Suppressor macrophage treated with lipopolysaccharide for 4 hours (primary cell): ENCODE data around the gene RCCD1.
"Not testable (repeated sequence)": the region's sequence is repeated elsewhere in the genome, so short reads cannot be mapped to it uniquely, and the experiment has no call there.

Experiments
- DNase-seq: peaks from one replicate; pipeline ENCODE4 v3.0.0-alpha.2; 2020

RCCD1 gene

DNA sequence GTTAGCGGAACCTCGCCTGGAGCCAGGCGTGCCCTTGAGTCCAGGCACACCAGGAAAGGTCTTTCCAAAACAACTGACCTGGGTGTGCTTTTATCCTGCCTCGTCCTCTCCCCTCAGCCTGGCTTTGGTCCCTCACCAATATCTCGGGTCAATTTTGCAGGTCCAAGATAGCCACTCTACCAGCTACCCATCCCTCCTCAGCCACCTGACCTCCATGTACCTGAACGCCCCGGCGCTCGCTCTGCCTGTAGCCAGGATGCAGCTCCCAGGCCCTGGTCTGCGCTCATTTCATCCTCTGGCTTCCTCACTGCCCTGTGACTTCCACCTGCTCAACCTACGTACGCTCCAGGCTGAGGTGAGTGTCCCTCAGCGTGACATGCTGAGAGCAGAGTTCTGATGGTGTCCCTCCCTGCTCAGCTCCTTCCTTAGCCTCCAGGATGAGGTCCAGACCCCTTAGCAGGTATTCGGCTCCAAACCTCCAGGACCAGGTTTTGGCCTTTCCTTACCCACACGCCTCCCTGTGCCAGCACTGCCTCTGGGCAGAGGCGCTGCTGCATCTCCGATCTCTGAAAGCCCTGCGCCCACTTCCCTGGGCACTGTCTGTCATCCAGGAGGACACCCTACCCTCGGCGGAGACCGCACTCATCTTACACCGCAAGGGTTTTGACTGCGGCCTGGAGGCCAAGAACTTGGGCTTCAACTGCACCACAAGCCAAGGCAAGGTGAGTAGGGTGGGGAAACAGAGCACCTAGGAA lies 36.5 kb upstream of the RCCD1 start:
- no peak for DNase-seq

DNA sequence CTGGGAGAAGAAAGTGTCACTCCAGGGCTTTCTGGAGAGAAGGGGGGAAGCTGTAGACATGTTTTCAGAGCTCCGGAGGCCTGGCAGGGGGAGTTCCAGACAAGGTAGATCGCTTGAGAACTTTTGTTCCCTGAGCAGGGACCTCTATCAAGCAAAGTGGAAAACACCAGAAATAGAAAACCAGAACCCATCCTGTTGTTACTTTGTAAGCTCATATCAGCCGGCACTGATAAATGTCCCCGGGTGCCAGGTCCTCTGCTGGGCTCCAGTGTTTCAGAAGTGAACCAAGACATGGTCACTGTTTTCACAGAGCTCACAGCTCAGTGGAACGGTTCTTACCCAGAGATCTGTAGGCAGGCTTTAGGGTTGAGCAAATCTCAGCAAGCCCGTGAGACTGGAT lies 35.8 kb upstream of the RCCD1 start:
- DNase-seq = no peak

DNA sequence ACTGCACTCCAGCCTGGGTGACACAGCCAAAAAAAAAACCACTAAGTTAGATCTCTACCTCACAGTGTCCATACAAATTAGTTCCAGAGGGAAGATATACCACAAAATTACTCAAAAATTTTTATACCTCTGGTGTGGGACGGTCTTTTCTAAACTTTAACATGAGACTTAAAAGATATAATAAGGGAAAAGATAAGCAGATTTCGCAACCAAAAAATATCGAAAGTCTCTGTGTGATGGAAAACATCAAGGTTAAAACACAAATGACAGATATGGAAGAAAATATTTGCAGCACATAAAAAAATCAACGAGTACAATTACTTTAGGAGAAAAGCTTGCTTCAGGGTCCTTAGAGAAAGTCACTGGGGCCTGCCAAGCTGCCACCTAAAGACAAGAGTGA lies 32.8 kb upstream of the RCCD1 start:
- DNase-seq = no peak

DNA sequence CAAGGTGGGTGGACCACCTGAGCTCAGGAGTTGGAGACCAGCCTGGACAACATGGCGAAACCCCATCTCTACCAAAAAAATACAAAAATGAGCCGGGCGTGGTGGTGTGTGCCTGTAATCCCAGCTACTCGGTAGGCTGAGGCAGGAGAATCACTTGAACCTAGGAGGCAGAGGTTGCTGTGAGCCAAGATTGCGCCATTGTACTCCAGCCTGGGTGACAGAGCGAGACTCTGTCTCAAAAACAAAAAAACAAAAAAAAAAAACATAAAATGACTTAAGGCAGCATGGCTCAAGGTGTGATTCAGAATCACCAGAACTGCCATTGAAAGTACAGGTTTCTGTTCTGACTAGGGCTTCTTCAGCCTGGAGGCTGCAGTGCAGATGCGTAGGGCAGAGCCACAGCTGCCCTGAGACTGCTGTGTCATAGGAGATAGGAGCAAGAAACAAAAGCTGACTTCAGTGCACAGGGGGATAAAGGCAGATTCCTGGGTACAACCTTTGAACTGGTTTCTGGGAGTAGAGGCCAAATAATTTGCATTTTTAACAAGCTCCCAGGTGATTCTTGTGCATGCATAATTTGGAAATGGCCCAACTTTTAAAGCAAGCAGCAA lies 31.9 kb upstream of the RCCD1 start:
- DNase-seq = not testable (repeated sequence)

DNA sequence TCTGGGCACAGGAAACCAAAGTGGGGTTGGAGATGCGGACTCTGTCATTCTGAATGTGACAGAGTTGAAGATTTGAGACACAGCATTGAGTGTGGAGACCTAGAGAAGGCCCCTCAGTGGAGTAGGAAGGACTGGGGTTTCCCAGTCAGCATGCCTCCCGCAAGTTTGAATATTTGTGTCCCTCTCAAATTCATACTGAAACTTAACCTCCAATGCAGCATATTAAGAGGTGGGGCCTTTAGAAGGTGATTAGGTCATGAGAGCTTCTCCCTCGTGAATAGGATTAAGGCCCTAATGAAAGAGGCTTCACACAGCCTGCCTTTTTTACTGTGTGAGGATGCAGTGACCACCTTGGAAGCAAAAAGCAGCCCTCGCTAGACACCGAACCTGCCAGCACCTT lies 30.3 kb upstream of the RCCD1 start:
- no peak for DNase-seq

DNA sequence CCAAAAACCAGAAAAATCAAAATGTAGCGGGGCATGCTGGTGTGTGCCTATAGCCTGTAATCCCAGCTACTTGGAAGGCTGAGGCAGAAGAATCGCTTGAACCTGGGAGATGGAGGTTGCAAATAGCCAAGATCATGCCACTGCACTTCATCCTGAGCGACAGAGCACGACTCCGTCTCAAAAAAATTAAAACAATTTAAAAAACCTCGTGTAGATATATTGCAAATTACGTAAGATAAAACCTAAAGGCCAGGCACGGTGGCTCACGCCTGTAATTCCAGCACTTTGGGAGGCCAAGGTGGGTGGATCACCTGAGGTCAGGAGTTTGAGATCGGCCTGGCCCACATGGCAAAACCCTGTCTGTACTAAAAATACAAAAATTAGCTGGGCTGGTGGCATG lies 27.9 kb upstream of the RCCD1 start:
- not testable (repeated sequence) for DNase-seq

DNA sequence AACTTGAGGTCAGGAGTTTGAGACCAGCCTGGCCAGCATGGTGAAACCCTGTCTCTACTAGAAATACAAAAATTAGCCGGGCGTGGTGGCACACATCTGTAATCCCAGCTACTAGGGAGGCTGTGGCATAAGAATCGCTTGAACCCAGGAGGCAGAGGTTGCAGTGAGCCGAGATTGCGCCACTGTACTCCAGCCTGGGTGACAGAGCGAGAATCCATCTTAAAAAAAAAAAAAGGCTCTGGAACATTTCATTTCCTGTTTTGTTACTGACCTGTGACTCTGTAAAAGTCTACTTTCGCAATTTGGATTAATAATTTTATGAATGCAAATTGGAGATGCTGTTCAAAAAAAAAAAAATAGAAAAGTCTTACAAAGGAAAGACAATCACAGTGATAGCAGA lies 26.6 kb upstream of the RCCD1 start:
- DNase-seq = peak; percentile 61

DNA sequence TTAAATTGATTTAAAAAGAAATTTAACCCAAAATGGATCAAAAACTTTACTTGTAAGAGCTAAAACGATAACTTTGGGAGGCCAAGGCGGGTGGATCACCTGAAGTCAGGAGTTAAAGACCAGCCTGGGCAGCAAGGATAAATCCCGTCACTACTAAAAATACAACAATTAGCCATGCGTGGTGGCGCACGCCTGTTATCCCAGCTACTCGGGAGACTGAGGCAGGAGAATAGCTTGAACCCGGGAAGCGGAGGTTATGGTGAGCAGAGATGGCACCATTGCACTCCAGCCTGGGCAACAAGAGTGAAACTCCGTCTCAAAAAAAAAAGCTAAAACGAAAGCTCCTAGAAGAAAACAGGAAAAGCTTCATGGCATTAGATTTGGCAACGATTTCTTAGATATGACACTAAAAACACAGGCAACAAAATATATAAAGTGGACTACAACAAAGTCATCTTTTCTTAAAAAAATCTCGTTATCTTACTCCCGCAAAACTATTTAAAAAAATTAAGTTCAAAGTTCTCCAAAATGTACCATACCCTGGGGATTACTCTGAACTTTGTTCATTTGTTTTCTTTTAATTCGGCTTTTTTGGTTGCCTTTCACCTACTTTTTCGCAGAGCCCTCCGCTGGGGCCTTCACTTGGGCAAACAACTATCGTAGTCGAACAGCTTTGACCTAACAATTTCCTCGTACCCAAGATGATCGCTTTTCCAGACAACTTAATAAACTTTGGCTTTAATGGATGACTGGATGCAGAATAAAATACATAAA lies 25.3 kb upstream of the RCCD1 start:
- peak; percentile 63 for DNase-seq

DNA sequence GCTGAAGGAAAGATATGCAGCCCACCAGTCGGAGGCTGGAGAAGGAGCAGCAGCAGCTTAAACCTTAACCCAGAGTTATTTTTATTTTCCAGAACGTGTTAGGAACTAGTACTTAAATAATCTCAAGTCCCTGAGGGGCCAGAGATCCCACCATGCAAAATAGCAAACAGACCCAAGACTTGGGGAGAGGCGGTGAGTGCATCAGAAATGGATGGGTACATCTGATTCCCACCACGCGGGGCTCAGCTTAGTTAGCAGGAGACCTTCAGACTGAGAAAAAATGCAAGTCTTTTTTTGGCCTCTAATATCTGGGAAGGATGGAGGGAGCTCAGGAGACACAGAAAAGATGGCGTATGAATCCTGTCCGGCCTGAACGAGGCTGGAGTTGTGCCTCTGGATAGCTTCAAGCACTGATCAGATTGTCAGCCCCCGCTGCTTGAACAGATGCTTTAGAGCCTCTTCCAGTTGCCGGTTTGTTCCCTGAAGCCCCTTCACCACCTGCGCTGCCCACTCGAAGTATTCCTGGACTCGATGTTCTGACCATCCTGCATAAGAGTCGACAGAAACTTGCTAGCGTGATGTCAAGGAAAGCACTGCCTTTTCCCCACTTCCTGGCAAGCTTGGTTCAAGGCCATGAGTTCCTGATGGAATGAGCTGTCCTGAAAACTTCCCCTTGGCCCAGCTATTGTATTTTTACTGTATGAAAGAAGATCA lies 23.7 kb upstream of the RCCD1 start:
- DNase-seq = peak; percentile 52

DNA sequence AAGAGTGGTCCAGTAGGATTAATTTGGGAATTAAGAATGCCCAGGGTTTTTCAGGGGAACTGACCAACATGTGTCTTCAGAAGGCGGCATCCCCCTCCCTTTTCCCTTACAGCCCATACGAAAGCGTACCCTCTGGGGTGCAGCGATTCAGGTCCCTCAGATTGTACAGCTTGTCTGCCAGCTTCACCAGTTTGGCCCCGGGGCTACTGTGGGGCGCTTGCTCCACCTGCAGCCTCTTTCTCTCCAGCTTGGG lies 23.2 kb upstream of the RCCD1 start:
- no peak for DNase-seq

DNA sequence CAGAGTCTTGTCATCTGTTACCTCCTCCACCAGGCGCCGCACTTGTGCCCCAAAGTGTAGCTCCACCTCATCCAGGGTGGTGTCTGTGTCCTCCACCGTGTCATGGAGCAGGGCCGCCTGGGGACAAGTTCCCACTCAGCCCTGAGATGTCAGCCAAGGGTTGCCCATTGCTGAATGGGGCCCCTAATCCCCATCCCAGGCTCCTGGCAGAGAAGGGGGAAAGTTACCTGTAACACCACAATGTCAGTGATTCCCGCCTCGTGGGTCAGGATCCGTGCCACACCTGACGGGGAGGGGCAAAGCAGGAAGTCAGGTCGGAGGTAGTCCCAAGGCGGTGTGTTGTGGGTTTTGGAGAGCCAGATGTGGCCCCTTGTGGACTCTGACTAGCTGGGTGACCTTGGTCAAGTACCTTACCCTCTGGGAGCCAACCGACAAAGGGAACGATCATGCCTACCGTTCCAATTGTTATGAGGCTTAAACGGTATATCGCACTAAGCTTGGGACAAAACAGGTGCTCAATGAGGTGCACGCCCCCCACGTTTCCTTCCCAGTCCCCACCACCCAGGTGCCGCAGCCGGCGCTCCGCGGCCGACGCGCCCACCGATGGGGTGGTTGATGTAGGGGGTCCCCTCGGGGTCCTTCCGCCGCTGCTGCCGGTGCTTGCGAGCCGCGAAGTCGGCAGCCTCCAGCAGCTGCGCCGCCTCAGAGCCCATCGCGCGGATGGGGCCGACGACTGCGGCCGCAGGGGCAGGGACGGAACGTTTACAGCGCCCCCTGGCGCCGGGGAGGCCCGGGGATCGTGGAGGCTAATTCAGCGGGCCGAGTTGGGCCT lies 22.6 kb upstream of the RCCD1 start, which contains the start of gene HDDC3:
HDDC3 (minus strand) TSS at position 722 of the 832 bp plus-strand sequence; CDS start at position 713, 9 bp downstream.
- peak; percentile 94 for DNase-seq

DNA sequence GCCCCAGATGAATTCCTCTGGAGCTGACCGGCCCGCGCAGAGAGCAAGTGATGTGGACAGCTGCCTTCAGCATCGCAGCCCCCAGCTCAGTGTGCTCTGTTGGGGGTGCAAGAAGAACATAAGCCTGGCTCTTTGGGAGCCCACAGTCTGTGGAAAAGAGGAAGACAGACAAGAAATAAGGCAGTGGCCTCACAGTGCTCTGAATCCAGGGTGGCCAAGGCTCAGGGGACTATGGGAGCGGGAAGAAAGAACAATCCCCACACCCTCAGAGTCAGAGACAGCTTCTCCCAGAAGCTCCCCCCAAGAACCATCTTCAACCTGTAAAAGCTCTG lies 22.1 kb upstream of the RCCD1 start:
- DNase-seq = no peak

DNA sequence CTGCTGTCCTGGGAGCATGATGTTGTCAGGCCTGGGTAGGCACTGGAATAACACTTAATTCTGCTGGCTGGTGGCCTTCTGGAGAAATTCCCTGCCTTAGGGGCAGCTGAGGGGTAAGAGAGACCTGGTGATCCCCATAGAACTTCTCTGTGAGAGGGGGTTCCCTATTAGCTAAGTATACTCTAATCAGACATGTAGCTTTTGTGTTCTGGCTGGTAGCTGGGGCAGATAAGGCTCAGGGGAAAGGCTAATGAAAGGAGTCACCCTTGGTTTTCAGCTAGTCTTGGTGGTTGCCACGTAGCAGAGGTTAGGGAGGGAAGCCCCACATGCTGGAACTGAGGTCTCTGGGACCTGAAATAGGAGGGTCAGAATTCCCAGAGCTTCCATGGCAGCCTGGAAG lies 21.4 kb upstream of the RCCD1 start:
- no peak for DNase-seq

DNA sequence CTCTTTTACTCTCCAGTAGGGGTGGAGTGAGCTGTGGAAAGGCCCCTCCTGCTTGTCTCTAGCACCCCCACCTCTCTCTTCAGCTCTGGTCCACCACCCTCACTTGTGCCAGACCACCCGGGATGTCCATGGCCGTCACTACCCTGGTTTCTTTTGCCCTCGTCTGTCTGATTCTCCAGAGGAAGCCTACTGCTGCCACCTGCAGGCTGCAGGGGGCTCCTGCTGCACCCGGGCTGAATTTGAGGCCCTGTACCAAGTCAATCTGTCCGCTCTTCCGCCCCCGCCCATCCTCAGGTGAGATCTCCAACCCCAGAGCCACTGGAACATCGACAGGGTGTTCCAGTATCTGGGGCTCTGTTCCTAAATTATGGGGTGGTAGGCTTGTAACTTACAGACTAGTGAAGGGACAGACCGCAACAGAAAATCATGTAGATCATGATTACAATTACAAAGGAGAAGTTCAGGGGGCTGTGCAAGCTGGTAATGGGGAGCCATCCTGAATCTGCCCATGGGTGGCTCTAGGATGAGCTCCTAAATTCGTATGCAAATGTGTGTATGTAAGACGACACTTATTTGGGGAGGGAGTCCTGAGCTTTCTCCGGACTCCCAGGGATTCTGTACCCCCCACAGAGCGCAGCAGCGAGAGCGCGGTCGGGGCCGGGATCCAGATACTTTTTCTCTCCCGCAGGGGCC lies 20.3 kb upstream of the RCCD1 start:
- peak; percentile 86 for DNase-seq

DNA sequence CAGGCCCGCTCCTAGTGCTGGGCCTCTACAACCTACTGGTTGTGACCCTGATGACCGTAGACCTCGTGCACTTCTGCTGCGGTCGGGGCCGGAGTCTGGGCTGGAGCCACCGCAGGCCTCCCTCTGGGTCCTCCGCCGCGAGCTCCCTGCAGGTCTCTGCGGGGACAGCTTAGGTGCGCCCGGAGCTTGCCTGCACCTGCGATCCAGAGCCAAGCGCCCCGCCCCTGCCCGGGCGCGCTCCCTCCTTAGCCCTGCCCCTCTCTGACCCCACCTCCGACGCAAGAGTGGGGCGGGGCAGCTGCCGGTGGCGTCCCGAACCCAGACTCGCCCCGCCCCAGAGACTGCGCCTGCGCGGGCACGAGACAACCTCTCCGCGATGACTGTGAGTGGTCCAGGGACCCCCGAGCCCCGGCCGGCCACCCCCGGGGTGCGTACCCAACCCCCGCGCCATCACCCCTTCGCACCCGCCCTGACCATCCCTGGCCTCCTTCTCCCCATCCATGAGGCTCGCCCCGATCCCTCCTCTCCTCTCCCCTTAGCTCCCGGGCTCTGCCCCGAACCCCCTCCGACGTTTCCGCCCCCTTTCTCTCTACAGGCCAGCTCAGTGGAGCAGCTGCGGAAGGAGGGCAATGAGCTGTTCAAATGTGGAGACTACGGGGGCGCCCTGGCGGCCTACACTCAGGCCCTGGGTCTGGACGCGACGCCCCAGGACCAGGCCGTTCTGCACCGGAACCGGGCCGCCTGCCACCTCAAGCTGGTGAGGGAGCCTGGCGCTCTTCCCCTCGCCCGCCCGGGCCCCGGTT lies 19.5 kb upstream of the RCCD1 start, which contains the start of gene UNC45A:
UNC45A (plus strand) TSS at position 337 of the 803 bp plus-strand sequence; CDS start at position 377, 40 bp downstream.
- peak; percentile 92 for DNase-seq

DNA sequence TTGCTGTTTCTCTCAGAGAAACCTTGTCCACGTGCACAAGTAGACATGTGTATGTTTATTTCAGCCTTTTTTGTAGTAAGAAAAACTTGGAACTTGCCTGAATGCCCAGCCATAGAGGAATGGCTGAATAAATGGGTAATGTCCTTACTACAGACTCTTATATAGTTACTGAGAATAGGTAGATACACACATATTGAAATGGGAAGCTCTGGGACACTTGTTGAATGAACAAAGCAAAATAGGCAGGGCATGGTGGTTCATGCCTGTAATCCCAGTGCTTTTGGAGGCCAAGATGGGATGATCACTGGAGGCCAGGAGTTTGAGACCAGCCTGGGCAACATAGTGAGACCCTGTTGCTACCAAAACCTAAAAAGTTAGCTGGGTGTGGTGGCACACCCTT lies 17.9 kb upstream of the RCCD1 start:
- no peak for DNase-seq

DNA sequence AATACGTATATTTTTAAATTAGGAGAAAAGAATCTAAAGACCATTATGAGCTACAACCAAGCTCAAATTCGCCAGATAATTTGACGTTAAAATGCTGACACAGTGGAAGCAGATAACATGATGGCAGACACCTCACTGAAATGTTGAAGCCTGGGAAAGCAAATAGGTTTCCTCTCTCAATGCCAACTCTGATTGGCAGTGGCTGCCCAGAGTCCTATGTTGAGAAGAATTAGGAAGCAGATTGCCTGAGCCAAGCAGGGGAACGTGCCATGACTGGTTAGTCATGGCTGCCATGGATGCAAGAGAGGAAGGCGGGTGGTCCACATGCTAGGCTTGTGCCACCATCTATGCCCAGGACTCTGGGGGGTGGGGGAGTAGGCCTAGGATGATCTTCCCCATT lies 16.4 kb upstream of the RCCD1 start:
- DNase-seq = no peak

DNA sequence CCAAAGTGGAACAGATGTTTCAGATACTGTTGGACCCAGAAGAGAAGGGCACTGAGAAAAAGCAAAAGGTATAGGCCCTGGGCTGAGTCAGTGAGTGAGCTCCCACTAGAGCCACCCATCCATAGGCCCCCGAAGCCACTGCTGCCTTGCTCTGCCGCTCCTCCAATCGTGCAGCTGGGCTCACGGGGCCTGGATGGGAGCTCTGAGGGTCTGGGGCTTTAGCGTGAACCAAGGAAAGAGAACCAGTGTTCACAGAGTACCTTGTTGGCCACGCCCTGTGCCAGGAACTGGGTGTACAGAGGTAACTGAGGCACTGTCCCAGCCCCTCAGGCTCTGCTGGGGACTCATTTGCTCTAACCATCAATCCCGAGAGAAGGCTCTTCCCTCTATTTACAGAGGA lies 14.9 kb upstream of the RCCD1 start:
- DNase-seq = no peak

DNA sequence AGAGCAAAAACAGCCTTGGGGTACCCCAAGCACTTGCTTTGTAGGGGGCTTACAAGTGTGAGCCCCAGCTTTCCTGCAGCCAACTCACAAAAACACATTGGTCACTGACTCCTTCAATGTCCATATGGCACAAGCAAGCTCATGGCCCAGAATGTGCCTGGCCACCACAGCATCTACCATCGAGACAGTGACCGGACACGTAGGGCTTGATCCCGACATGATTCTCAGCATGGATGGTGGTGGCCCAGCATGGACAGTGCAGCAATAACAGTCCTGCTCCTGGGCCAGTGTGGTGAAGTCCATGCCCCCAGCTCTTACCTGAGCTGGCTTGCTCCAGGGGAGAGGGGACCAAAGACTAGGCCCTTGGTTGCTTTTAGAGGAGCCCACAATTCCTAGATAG lies 13.6 kb upstream of the RCCD1 start:
- DNase-seq = no peak

DNA sequence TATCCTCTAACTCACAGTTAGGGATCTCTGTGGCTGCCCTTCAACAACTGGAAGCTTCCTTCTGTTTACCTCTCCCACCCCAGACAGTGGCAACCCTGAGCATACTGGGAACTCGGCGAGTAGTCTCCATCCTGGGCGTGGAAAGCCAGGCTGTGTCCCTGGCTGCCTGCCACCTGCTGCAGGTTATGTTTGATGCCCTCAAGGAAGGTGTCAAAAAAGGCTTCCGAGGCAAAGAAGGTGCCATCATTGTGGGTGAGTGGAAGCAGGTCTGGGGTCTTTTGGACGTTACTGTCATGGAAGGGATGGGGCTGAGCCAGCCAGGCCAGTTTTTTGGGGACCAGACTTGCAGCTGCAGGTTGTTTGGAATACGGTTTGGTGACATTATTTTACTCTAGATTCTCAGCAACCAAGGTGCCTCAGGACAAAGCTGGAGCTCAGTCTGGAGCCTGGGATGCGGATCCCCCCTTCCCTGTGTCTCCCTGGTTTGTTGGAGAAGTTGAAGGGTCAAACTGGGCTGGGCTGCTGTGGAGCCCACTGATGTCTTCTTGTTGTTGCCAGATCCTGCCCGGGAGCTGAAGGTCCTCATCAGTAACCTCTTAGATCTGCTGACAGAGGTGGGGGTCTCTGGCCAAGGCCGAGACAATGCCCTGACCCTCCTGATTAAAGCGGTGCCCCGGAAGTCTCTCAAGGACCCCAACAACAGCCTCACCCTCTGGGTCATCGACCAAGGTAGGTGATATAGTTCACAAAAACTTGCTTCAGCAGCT lies 12.1 kb upstream of the RCCD1 start:
- no peak for DNase-seq
